Bronchial smooth muscle cell (primary cell): Measurements from ENCODE around the gene FBLN7. TPM values are rescaled to one million over a fixed set of nuclear protein-coding genes. Genes with fewer than 3 reads are reported as not detected.

Source experiments
- total RNA-seq: library from RNA; depleted of rRNA; stranded (reverse); fragments of >200 nt; gene quantifications from 2 replicates; pipeline ENCODE4 v1.2.1, GENCODE V29; 2014

The FBLN7 gene, protein sequence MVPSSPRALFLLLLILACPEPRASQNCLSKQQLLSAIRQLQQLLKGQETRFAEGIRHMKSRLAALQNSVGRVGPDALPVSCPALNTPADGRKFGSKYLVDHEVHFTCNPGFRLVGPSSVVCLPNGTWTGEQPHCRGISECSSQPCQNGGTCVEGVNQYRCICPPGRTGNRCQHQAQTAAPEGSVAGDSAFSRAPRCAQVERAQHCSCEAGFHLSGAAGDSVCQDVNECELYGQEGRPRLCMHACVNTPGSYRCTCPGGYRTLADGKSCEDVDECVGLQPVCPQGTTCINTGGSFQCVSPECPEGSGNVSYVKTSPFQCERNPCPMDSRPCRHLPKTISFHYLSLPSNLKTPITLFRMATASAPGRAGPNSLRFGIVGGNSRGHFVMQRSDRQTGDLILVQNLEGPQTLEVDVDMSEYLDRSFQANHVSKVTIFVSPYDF
- 0.09 and 0.47 TPM in 2 replicates for total RNA-seq

GRCh38 chr2:112138159-112139032 is at the start of gene FBLN7:
TSS of gene FBLN7 (plus strand) at chr2:112138385. CDS start at chr2:112138656, 271 bp downstream.

Other genes with a start within 250 kb of the FBLN7 start
- gene MERTK, start 239.8 kb upstream of the FBLN7 start, total RNA-seq: 0.63 and 0.86 TPM in 2 replicates
- gene TMEM87B, start 83.1 kb upstream of the FBLN7 start, total RNA-seq: 18.0 and 18.4 TPM in 2 replicates
- gene ZC3H8, start 116.7 kb downstream of the FBLN7 start, total RNA-seq: 2.4 and 3.6 TPM in 2 replicates
- 2.5 and 4.3 TPM in 2 replicates for gene ZC3H6, start 137.2 kb downstream of the FBLN7 start, total RNA-seq